Epithelial cell of esophagus (primary cell): Measurements from ENCODE around the gene FOS.

Experiments used
- DNase-seq: peaks from one replicate; pipeline ENCODE4 v3.0.0; 2010; ENCODE audit warnings: low read depth
- H3K4me3 ChIP-seq: 2 replicates; pipeline ENCODE4 v1.5.1; 2011; ENCODE audit warnings: mild to moderate bottlenecking, low read length, control low read depth
- CTCF ChIP-seq: IDR thresholded peaks from 2 replicates; pipeline ENCODE4 v1.5.1; 2011; ENCODE audit warnings: low read depth, mild to moderate bottlenecking, low read length, control low read depth, inconsistent platforms; ENCODE audit not compliant: insufficient read depth; ENCODE audit errors: missing control alignments

Gene FOS

GRCh38 chr14:75320196-75320595 lies 41.6 kb downstream of the FOS start:
- no peak for TF ChIP-seq CTCF

GRCh38 chr14:75322746-75323145 lies 44.1 kb downstream of the FOS start:
- DNase-seq = no peak
- no peak overlapping the region for H3K4me3 ChIP-seq
- no peak for TF ChIP-seq CTCF

More at GRCh38 chr14:75320196-75320595, 41.6 kb downstream of the FOS start:
- no peak for DNase-seq
- no peak overlapping the region for H3K4me3 ChIP-seq

GRCh38 chr14:75323571-75323970 lies 44.9 kb downstream of the FOS start:
- no peak overlapping the region for H3K4me3 ChIP-seq
- TF ChIP-seq CTCF = no peak
- peak; percentile 39 for DNase-seq

- TF ChIP-seq CTCF = no peak
- H3K4me3 ChIP-seq = no peak overlapping the region
- DNase-seq = no peak
Observed at GRCh38 chr14:75328558-75329155, 50.0 kb downstream of the FOS start.

GRCh38 chr14:75329369-75329768 lies 50.7 kb downstream of the FOS start:
- no peak for DNase-seq
- TF ChIP-seq CTCF = no peak

GRCh38 chr14:75331471-75331870 lies 52.8 kb downstream of the FOS start:
- H3K4me3 ChIP-seq = no peak overlapping the region
- no peak for TF ChIP-seq CTCF
- DNase-seq = no peak

More at GRCh38 chr14:75329369-75329768, 50.7 kb downstream of the FOS start:
- no peak overlapping the region for H3K4me3 ChIP-seq
